ENCODE results near the gene DTNB. TPM values are rescaled to one million over a fixed set of nuclear protein-coding genes. Genes with fewer than 3 reads are reported as not detected.
A peak's percentile ranks its signal among the peaks of the same experiment; 100 is the strongest.

Gene DTNB
- total RNA-seq, 4 donors from 2014 or later = 0.70 to 23.1 (median 6.1) TPM

DNA sequence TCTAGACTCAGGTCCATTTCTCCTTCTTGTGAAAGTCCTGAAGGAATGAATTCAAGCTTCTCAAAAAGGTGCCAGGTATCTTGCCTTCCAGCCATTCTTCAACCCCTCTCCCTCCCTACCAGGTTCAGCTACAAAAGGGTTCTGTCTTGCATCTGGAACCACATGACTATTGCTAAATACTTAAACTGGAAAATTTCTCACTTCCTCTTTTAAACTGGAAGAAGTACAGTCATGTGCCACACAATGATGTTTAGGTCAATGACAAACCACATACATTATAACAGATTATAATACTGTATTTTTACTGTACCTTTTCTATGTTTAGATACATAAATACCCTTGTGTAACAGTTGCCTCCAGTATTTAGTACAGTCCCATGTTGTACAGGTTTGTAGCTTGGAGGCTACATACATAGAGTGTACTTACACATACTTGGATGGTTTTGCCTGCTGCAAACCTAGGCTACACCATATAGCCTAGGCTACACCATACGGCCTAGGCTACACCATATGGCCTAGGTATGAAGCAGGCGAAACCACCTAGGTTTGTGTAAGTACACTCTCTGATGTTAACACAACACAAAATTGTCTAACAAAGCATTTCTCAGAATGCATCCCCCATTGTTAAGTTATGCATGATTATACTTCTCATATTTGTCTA, 189.6 kb downstream of the DTNB start:
- H3K4me1 ChIP-seq = peaks cover 0 to 12% (median 0%) of the 10 kb centered on the region in 4 donors
- TF ChIP-seq, protein P1, sequence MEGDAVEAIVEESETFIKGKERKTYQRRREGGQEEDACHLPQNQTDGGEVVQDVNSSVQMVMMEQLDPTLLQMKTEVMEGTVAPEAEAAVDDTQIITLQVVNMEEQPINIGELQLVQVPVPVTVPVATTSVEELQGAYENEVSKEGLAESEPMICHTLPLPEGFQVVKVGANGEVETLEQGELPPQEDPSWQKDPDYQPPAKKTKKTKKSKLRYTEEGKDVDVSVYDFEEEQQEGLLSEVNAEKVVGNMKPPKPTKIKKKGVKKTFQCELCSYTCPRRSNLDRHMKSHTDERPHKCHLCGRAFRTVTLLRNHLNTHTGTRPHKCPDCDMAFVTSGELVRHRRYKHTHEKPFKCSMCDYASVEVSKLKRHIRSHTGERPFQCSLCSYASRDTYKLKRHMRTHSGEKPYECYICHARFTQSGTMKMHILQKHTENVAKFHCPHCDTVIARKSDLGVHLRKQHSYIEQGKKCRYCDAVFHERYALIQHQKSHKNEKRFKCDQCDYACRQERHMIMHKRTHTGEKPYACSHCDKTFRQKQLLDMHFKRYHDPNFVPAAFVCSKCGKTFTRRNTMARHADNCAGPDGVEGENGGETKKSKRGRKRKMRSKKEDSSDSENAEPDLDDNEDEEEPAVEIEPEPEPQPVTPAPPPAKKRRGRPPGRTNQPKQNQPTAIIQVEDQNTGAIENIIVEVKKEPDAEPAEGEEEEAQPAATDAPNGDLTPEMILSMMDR (IDR thresholded peaks at IDR 0.05) = no peak
- no peak for TF ChIP-seq POLR2A (IDR thresholded peaks at IDR 0.05)
- no peak for DNase-seq

GRCh38 chr2:25482341-25482740, 191.0 kb downstream of the DTNB start:
- DNase-seq = peak in 1 of 3 donors; percentile 20
- no peak for TF ChIP-seq POLR2A (IDR thresholded peaks at IDR 0.05)
- TF ChIP-seq, protein P1 (IDR thresholded peaks at IDR 0.05) = no peak
- no peak overlapping the region for H3K4me3 ChIP-seq
- no peaks in the 10 kb centered on the region for H3K36me3 ChIP-seq
- no peaks in the 10 kb centered on the region for H3K27me3 ChIP-seq
- peaks cover 0 to 12% (median 0%) of the 10 kb centered on the region in 4 donors for H3K4me1 ChIP-seq
- H3K27ac ChIP-seq = peak overlapping the region in 1 of 4 donors; percentile 49
- no peaks in the 10 kb centered on the region for H3K9me3 ChIP-seq

More for the DNA sequence above, 189.6 kb downstream of the DTNB start:
- no peaks in the 10 kb centered on the region for H3K27me3 ChIP-seq
- no peak overlapping the region for H3K4me3 ChIP-seq
- peak overlapping the region in 1 of 4 donors; percentile 49 for H3K27ac ChIP-seq
- no peaks in the 10 kb centered on the region for H3K36me3 ChIP-seq
- no peaks in the 10 kb centered on the region for H3K9me3 ChIP-seq

GRCh38 chr2:25481381-25482300, 191.7 kb downstream of the DTNB start:
- Histone ChIP-seq H3K4me1 (peaks cover 0 to 12% (median 0%) of the 10 kb centered on the region in 4 donors), H3K27ac (no peak overlapping the region), H3K4me3 (no peak overlapping the region), H3K36me3 (no peaks in the 10 kb centered on the region), H3K9me3 (no peaks in the 10 kb centered on the region), H3K27me3 (no peaks in the 10 kb centered on the region)
- DNase-seq = no peak
- TF ChIP-seq POLR2A (IDR thresholded peaks at IDR 0.05) = no peak
- TF ChIP-seq, protein P1 (IDR thresholded peaks at IDR 0.05) = no peak

GRCh38 chr2:25480561-25480960, 192.8 kb downstream of the DTNB start:
- Histone ChIP-seq H3K27me3 (no peaks in the 10 kb centered on the region), H3K36me3 (no peaks in the 10 kb centered on the region), H3K9me3 (peaks cover 0 to 6% (median 0%) of the 10 kb centered on the region in 4 donors), H3K4me1 (peaks cover 0 to 12% (median 0%) of the 10 kb centered on the region in 4 donors), H3K27ac (no peak overlapping the region), H3K4me3 (no peak overlapping the region)
- no peak for DNase-seq
- no peak for TF ChIP-seq POLR2A (IDR thresholded peaks at IDR 0.05)
- TF ChIP-seq, protein P1 (IDR thresholded peaks at IDR 0.05) = no peak

DNA sequence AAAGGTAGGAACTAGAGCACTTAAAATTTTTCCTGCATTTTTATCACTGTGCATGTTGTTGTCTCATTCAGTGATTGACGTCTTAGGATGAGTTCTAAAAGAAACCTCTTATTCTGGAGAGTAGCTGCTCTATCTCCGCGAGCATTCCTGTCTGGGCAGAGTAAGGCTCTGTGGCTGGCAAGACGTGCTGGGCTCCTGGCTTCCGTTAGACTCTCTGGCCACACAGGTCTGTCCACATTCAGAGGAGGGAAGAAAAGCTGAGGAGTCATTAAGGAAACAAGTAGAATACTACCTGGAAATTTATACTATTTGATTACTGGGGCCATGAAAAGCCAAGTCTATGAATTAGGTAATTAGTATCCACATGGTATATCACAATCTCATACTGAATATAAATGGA, 193.6 kb downstream of the DTNB start:
- no peak for TF ChIP-seq POLR2A (IDR thresholded peaks at IDR 0.05)
- TF ChIP-seq, protein P1 (IDR thresholded peaks at IDR 0.05) = no peak
- no peak overlapping the region for H3K4me3 ChIP-seq
- H3K27ac ChIP-seq = no peak overlapping the region
- peaks cover 0 to 12% (median 0%) of the 10 kb centered on the region in 4 donors for H3K4me1 ChIP-seq
- no peaks in the 10 kb centered on the region for H3K27me3 ChIP-seq
- DNase-seq = no peak
- no peaks in the 10 kb centered on the region for H3K36me3 ChIP-seq
- peaks cover 0 to 7% (median 0%) of the 10 kb centered on the region in 4 donors for H3K9me3 ChIP-seq

Data from Peyer's patch (tissue), 4 donors.